GM18526 (cell line): ENCODE data around the gene CCDC81.

Source experiments
- POLR2A ChIP-seq: IDR thresholded peaks from 3 replicates; pipeline ENCODE4 v1.6.1; 2011; ENCODE audit not compliant: insufficient read length; ENCODE audit errors: extremely low read depth

The CCDC81 gene

GRCh38 chr11:86418513-86418912 lies 43.8 kb downstream of the CCDC81 start:
- no peak for TF ChIP-seq POLR2A

- no peak for TF ChIP-seq POLR2A
Measured at GRCh38 chr11:86418917-86419316, 44.2 kb downstream of the CCDC81 start.

DNA sequence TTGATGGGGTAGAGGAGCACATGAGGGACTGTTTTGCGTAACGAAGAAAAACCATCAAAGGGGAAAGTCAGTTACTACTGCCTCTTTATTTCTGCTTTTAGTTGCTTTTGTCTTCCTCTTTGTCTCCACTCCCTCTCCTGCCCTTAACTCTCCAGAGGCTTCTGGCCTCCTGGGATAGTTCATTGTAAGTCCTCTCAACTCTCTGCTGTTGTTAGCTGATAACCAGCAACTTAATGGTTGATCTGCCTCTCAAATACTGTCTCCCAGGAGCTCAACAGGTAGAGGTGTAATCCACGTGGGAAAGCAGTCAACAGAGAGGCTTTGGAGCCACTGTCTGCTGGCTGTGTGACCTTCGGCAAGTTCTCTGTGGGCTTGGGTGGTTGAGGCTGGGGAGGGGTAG lies 47.3 kb downstream of the CCDC81 start:
- TF ChIP-seq POLR2A: no peak

GRCh38 chr11:86422371-86422770 lies 47.7 kb downstream of the CCDC81 start:
- TF ChIP-seq POLR2A: no peak

DNA sequence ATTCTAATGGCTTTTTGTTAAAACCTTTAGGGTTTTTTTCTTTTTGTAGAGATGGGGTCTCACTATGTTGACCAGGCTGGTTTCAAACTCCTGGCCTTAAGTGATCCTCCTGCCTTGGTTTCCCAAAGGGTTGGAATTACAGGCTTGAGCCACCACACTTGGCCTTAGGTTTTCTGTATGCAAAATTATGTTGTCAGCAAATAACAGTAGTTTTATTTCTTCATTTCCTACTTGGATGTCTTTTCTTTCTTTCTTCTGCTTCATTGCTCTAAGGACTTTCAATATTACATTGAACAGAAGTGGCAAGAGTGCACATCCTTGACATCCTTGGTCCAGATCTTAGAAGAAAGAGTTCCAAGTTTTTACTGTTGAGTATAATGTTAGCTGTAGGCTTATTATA lies 52.8 kb downstream of the CCDC81 start:
- no peak for TF ChIP-seq POLR2A

DNA sequence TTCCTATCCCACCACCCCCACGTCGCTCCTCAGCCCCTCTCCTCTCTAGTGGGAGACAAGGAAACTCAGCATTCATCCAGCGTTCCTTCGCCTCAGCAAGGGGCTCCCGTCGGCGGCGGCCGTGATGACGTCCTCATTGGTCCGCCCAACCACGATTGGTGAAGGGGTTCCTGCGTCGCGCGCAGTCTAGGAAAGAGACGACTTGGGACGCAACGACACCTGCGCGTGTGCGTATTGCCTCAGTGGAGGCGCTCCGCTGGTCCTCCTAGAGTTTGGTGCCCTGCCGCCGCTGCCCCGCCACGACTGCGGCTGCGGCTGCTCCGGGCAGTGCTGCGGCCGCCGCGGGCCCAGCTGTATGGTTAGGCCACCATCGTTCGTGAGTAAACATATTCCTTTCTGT lies 56.6 kb downstream of the CCDC81 start:
- no peak for TF ChIP-seq POLR2A

DNA sequence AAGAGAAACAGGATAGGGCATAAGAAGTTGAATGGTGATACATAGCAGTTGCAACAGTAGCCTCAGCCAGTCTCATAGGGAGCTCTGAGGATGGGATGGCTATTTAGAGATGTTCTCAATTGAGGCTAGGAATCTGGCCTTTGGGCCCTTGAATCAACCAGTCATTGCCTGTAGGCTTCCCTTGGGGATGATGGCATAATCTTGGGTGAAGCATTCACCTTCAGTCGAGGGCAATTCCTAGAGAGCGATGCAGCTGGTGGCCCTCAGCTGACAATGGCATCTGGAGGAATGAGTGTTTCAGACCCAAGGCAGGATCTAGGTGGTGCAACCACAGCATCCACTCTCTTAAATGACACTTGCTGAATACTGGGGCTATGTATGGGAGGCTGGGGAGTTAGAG lies 61.0 kb downstream of the CCDC81 start:
- no peak for TF ChIP-seq POLR2A

- no peak for TF ChIP-seq POLR2A
Measured at GRCh38 chr11:86438685-86439084, 64.0 kb downstream of the CCDC81 start.

GRCh38 chr11:86440305-86440716 lies 65.6 kb downstream of the CCDC81 start:
- no peak for TF ChIP-seq POLR2A

DNA sequence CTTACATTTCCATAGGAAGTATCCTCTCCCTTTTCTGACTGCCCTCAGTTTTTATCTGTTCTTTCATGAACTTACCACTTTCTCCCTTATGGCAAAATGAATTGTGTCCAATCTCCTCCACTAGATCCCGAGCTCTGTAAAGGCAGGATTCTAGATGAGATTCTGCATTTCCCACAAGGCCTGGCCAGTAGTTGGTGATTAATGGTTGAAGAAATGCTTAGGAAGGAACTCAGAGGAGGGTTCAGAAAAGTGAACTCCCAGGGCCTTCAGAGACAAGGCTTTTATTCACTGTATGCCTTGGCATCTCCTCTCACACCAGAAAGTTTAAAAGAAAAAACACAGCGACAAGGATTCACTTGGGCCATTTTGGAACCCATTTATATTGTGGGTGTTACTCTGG lies 66.2 kb downstream of the CCDC81 start:
- no peak for TF ChIP-seq POLR2A

DNA sequence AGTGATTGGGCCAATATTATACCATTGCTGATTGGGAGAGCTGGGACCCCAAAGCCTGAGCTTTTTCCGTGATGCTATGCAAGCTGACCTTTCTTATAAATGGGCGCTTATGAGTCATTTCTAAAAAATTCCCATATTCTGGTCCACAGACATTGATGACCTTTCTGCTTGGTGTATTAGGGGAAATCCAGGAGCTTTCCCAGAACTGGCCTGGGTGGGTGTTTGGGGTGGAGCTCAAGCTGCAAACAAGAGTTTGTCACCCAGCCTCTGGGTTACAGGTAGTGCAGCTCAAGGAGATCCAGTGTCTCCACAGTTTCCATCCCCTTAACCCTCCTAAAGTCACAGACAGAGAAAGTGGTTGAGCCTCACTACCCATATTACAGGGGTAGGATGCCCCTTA lies 67.7 kb downstream of the CCDC81 start:
- no peak for TF ChIP-seq POLR2A

- no peak for TF ChIP-seq POLR2A
Measured at GRCh38 chr11:86442827-86443226, 68.1 kb downstream of the CCDC81 start.

- no peak for TF ChIP-seq POLR2A
Measured at GRCh38 chr11:86443415-86443814, 68.7 kb downstream of the CCDC81 start.

GRCh38 chr11:86444981-86445380 lies 70.3 kb downstream of the CCDC81 start:
- no peak for TF ChIP-seq POLR2A

- TF ChIP-seq POLR2A: no peak
Measured at GRCh38 chr11:86446163-86446923, 71.7 kb downstream of the CCDC81 start.

- TF ChIP-seq POLR2A: no peak
Measured at GRCh38 chr11:86446924-86447285, 72.2 kb downstream of the CCDC81 start.

DNA sequence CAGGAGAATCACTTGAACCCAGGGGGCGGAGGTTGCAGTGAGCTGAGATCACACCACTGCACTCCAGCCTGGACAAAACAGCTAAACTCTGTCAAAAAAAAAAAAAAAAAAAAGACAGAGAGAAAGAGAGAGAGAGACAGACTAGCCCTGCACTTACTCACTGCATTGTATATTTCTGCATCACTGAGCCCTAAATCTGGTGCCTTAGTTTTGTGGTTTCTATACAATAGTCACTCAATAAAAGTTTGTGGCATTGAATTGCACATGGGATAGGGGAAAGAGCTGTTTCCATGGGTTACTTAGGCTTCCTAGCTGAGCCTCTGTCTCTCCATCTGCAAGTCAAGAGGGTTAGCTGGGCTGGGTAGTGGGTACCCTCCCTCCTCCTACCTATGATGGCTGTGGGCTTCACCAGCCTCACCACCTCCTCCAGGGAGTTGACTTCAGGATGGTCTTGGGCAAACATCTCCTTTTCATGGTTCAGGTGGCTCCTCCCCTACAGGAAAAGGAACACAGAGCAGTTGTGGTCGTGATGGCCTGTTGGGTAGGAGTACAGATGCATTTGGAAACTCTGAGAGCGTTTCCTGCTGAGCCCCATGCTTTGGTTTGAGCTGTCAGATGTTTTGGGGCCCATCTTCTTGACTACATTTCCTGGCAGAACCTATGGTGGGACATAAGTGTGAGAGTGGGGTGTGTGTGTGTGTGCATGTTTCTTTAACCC lies 73.2 kb downstream of the CCDC81 start:
- no peak for TF ChIP-seq POLR2A
